GM12864 (cell line): ENCODE results near the gene OBSCN.

Experiments used
- DNase-seq: peaks from one replicate; pipeline ENCODE4 v3.0.0-alpha.2; 2011; ENCODE audit warnings: low read depth
- H3K4me3 ChIP-seq: 2 replicates; pipeline ENCODE4 v1.5.1; 2011; ENCODE audit warnings: mild to moderate bottlenecking, low read depth, low read length, control low read depth
- TF ChIP-seq, protein P1 (sequence below): IDR thresholded peaks from 2 replicates; pipeline ENCODE4 v1.5.1; 2011; ENCODE audit warnings: low read depth, mild to moderate bottlenecking, moderate library complexity, low read length, control low read depth, inconsistent platforms; ENCODE audit errors: missing control alignments

The OBSCN gene

DNA sequence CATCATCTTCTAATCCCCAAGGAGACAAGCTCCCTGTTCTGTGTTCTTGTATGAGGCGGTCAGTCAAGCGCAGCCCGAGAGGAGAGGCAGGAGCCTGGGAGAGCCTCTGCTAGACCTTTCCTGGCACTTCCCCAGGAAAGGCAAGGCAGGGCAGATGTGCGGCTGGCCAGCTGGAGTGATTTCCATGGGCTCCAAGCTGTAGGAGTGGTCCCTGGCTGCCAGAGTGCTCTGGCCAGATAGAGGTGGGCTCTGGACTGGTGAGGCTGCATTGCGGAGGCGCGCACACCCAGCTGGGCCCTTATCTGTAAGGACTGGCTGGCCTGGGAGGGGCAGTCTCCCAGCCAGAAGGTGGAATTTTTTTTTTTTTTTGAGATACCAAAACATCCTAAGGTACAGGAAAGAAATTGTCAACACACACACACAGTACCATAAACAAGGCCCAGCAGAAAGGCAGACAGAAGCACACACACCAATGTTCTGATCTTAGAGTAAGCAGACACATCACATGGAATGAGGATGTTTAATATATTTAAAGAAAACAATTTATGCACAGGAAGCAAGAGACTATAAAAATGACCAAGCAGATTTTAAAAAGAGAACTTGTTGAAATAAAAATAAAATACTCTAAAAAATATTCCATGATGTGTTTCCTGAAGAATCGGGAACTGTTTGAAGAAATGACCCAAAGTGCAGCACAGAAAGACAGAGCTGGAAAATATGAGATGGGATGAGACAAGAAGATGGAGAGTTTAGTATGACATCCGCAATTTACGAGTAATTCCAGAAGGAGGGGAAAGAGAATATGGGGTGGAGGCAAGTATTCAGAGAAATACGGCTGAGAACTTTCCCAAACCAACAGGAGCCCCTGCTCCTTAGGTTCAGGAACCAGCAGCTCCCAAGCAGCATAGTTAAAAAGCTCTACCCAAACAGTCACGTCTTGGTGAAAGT, 28.8 kb upstream of the OBSCN start:
- no peak for DNase-seq
- no peak overlapping the region for H3K4me3 ChIP-seq
- TF ChIP-seq, protein P1, sequence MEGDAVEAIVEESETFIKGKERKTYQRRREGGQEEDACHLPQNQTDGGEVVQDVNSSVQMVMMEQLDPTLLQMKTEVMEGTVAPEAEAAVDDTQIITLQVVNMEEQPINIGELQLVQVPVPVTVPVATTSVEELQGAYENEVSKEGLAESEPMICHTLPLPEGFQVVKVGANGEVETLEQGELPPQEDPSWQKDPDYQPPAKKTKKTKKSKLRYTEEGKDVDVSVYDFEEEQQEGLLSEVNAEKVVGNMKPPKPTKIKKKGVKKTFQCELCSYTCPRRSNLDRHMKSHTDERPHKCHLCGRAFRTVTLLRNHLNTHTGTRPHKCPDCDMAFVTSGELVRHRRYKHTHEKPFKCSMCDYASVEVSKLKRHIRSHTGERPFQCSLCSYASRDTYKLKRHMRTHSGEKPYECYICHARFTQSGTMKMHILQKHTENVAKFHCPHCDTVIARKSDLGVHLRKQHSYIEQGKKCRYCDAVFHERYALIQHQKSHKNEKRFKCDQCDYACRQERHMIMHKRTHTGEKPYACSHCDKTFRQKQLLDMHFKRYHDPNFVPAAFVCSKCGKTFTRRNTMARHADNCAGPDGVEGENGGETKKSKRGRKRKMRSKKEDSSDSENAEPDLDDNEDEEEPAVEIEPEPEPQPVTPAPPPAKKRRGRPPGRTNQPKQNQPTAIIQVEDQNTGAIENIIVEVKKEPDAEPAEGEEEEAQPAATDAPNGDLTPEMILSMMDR = no peak

DNA sequence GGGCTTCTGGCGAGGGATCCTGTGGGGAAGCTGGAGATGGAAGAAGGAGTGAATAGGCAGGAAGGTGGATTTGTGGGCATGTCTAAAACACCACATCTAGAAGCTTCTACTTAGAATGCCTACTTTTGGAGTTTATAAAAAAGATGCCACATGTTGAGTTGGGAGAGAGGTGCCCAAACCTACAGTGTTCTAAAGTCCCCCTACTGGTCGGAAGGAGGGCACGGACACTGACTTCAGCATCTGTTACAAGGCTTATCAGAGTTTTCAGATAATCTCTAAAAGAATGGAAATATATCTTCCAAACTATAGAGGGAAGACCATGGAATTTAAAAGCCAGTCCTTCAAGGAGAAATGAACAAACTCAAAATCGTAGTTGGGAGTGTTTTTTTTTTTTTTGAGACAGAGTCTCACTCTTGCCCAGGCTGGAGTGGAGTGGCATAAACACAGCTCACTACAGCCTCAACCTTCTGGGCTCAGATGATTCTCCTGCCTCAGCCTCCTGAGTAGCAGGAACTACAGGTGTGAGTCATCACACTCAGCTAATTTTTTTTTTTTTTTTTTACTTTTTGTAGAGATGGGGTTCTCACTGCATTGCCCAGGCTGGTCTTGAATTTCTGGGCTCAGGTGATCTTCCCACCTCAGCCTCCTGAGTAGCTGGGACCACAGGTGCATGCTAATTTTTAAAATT, 27.4 kb upstream of the OBSCN start:
- no peak for DNase-seq
- H3K4me3 ChIP-seq = no peak overlapping the region
- TF ChIP-seq, protein P1 = peak; percentile 43

DNA sequence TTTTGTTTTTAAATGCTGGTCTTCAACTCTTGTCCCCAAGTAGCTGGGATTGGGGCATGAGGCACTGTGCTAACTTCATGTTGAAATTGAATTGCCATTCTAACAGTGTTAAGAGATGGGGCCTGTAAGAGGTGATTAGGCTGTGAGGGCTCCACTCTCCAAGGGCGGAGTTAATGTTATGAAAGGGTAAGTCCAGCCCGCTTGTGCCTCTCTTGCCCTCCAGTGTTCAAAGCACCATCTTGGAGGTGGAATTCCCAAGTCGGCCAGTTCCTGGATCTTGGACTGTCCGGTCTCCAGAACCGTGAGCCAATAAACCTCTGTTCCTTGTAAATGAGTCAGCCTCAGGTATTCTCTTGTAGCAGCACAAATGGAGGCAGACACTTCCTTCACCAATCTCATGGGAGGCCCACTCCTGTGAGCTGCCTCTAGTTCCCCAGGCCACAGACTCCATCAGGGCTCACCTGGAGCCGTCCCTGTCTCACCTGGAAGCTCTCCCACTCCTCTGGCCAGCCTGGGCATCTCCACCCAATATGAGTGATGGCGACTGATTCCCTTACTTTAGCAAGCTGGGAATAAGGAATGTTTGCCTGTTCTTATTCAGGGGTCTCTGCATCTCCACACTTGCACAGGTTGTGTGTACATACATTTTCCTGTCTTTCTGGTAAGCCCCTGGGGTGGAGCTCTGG, 26.7 kb upstream of the OBSCN start:
- TF ChIP-seq, protein P1 = no peak
- no peak overlapping the region for H3K4me3 ChIP-seq
- no peak for DNase-seq

DNA sequence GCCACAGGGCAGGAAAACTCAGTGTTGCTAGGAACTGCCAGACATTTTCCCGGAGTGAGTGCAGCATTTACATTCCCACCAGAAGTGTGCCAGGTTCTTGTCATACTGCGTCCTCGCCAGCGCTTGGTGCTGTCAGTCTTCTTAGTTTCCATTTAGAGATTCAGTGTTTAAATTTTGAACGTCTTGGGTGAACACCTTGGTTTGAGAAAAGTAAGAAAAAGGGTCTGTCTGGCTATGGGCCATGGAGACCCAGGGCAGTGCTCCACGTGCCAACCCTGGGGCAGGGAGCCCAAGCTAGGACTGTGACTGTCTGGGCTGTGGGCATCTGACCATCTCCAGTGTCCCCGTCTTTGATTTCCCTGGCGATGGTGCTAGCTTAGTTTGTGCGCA, 26.2 kb upstream of the OBSCN start:
- no peak for DNase-seq
- TF ChIP-seq, protein P1 = no peak
- H3K4me3 ChIP-seq = no peak overlapping the region

DNA sequence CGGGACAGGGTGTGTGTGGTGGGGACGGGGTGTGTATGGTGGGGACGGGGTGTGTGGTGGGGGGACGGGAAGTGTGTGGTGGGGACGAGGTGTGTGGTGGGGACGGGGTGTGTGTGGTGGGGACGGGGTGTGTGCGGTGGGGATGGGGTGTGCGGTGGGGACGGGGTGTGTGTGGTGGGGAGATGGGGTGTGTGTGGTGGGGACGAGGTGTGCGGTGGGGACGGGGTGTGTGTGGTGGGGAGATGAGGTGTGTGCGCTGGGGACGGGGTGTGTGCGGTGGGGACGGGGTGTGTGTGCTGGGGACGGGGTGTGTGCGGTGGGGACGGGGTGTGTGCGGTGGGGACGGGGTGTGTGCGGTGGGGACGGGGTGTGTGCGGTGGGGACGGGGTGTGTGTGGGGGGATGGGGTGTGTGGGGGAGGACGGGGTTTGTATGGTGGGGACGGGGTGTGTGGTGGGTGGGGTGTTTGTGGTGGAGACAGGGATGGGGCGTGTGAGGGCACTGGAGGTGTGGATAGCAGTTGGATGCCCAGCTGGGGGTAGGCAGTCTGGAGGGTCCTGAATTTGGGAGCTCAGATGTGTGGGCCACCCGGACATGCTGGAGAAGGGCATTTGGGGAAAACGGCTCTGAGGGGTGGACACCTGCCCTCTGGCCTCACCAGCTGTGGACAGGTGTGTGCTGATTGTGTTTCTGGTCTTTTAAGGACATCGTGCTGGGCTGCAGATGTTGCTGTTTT, 25.4 kb upstream of the OBSCN start:
- no peak for DNase-seq
- TF ChIP-seq, protein P1 = no peak
- H3K4me3 ChIP-seq = no peak overlapping the region

DNA sequence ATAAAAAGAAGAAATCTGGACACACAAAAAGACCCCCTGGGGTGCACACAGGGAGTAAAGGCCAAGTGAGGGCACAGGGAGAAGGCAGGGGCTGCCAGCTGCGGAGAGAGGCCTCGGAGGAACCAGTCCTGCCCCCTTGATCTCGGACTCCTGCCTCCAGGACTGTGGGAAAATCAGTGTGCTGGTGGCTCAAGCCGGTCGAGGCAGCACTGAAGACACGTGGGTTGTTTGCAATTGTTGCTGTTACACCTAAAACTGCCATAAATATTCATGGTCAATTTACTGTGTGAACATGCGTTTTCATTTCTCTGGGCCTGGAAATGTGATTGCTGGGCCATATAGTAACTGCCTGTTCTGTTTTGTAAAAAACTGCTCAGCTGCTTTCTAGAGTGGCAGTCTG, 23.7 kb upstream of the OBSCN start:
- TF ChIP-seq, protein P1 = no peak
- H3K4me3 ChIP-seq = no peak overlapping the region
- DNase-seq = no peak
